Stimulated activated CD4-positive, alpha-beta T cell treated with anti-CD3 and anti-CD28 coated beads, Interleukin-4, amount 100 ng/mL, for 1 hour (primary cell): Measurements from ENCODE around the gene IGDCC3.

Experiments used
- DNase-seq: peaks from one replicate; pipeline ENCODE4 v3.0.0-alpha.2; 2020

IGDCC3 gene

GRCh38 chr15:65338823-65339222 is 39.0 kb downstream of the IGDCC3 start:
- DNase-seq = no peak

- DNase-seq = no peak
Observed at GRCh38 chr15:65338366-65338765, 39.4 kb downstream of the IGDCC3 start.

- DNase-seq = no peak
Observed at GRCh38 chr15:65337436-65338070, 40.2 kb downstream of the IGDCC3 start.

- DNase-seq = no peak
Observed at GRCh38 chr15:65336493-65337435, 41.0 kb downstream of the IGDCC3 start.

- DNase-seq = no peak
Observed at GRCh38 chr15:65335278-65336055, 42.3 kb downstream of the IGDCC3 start.

GRCh38 chr15:65334586-65335231 is 43.1 kb downstream of the IGDCC3 start:
- no peak for DNase-seq

- DNase-seq = no peak
Observed at GRCh38 chr15:65333856-65334255, 43.9 kb downstream of the IGDCC3 start.

GRCh38 chr15:65333148-65333820 is 44.5 kb downstream of the IGDCC3 start:
- DNase-seq = no peak

- no peak for DNase-seq
Observed at GRCh38 chr15:65332391-65333147, 45.2 kb downstream of the IGDCC3 start.

- no peak for DNase-seq
Observed at GRCh38 chr15:65331811-65332210, 46.0 kb downstream of the IGDCC3 start.

- DNase-seq = no peak
Observed at GRCh38 chr15:65330934-65331645, 46.7 kb downstream of the IGDCC3 start.

- no peak for DNase-seq
Observed at GRCh38 chr15:65329984-65330735, 47.6 kb downstream of the IGDCC3 start.

GRCh38 chr15:65329288-65329983 is 48.4 kb downstream of the IGDCC3 start:
- DNase-seq = no peak

- no peak for DNase-seq
Observed at GRCh38 chr15:65328506-65329287, 49.1 kb downstream of the IGDCC3 start.

GRCh38 chr15:65327651-65328393 is 50.0 kb downstream of the IGDCC3 start:
- no peak for DNase-seq

- no peak for DNase-seq
Observed at GRCh38 chr15:65326818-65327217, 51.0 kb downstream of the IGDCC3 start.

GRCh38 chr15:65326117-65326526 is 51.7 kb downstream of the IGDCC3 start:
- DNase-seq = no peak

- no peak for DNase-seq
Observed at GRCh38 chr15:65323071-65323511, 54.7 kb downstream of the IGDCC3 start.
